Neuronal stem cell (in vitro differentiated cells): ENCODE measurements around the gene RGS12.

Experiments used
- DNase-seq: peaks from one replicate; pipeline ENCODE4 v3.0.0-alpha.2; 2013; ENCODE audit warnings: low spot score
- H2AFZ ChIP-seq: one replicate; pipeline ENCODE4 v1.6.1; 2013; ENCODE audit warnings: mild to moderate bottlenecking, low read length, inconsistent platforms
- H2AK5ac ChIP-seq: 2 replicates; pipeline ENCODE4 v1.6.1; 2013; ENCODE audit warnings: low read depth, mild to moderate bottlenecking, inconsistent platforms, low read length, moderate library complexity, mixed read lengths
- H2BK120ac ChIP-seq: 2 replicates; pipeline ENCODE4 v1.6.1; 2013; ENCODE audit warnings: low read depth, mild to moderate bottlenecking, inconsistent platforms, low read length, moderate library complexity, mixed read lengths
- H2BK12ac ChIP-seq: one replicate; pipeline ENCODE4 v1.6.1; 2013; ENCODE audit warnings: low read length, inconsistent platforms
- H2BK15ac ChIP-seq: 2 replicates; pipeline ENCODE4 v1.6.1; 2013; ENCODE audit warnings: mild to moderate bottlenecking, low read length, inconsistent platforms, mixed read lengths
- H2BK5ac ChIP-seq: one replicate; pipeline ENCODE4 v1.6.1; 2013; ENCODE audit warnings: inconsistent platforms, mild to moderate bottlenecking, low read length, moderate library complexity
- H3K14ac ChIP-seq: one replicate; pipeline ENCODE4 v1.6.1; 2013; ENCODE audit warnings: low read length, inconsistent platforms
- H3K18ac ChIP-seq: 2 replicates; pipeline ENCODE4 v1.6.1; 2013; ENCODE audit warnings: low read length, inconsistent platforms
- H3K23ac ChIP-seq: 2 replicates; pipeline ENCODE4 v1.6.1; 2013; ENCODE audit warnings: low read depth, mild to moderate bottlenecking, mixed read lengths, low read length, inconsistent platforms; ENCODE audit not compliant: poor library complexity
- H3K27ac ChIP-seq: replicated peaks from 3 replicates; pipeline ENCODE4 v1.5.1; 2013; ENCODE audit warnings: low read length, inconsistent platforms
- H3K27me3 ChIP-seq, 3 experiments: 2 replicates each; pipeline ENCODE4 v1.6.1; 2013; ENCODE audit warnings: low read length in 3 of 3, mild to moderate bottlenecking in 2 of 3, inconsistent platforms in 1 of 3, low read depth in 1 of 3, mixed read lengths in 1 of 3, moderate library complexity in 1 of 3; ENCODE audit not compliant: control insufficient read depth in 3 of 3, insufficient read depth in 3 of 3
- H3K36me3 ChIP-seq, 2 donors: replicated peaks in 1 of 2; 2 replicates each; pipeline ENCODE4 v1.6.1; 2013; ENCODE audit warnings: low read length in 2 of 2; ENCODE audit not compliant: control insufficient read depth in 2 of 2, insufficient read depth in 2 of 2
- H3K4ac ChIP-seq: 2 replicates; pipeline ENCODE4 v1.6.1; 2013; ENCODE audit warnings: inconsistent platforms, mild to moderate bottlenecking, low read length, moderate library complexity
- H3K4me1 ChIP-seq, 2 donors: 1 replicate in 1 of 2; 2 replicates in 1 of 2; pipeline ENCODE4 v1.6.1; 2013; ENCODE audit warnings: low read length in 2 of 2, low read depth in 1 of 2; ENCODE audit not compliant: control insufficient read depth in 2 of 2, insufficient read depth in 1 of 2
- H3K4me2 ChIP-seq: one replicate; pipeline ENCODE4 v1.6.1; 2013; ENCODE audit warnings: mild to moderate bottlenecking, low read length, inconsistent platforms; ENCODE audit not compliant: insufficient read depth, poor library complexity, severe bottlenecking
- H3K4me3 ChIP-seq, 2 donors: 2 replicates each; pipeline ENCODE4 v1.5.1; 2013; ENCODE audit warnings: low read length in 2 of 2, mild to moderate bottlenecking in 2 of 2, inconsistent platforms in 1 of 2, moderate library complexity in 1 of 2
- H3K79me1 ChIP-seq: one replicate; pipeline ENCODE4 v1.6.1; 2013; ENCODE audit warnings: low read depth, mild to moderate bottlenecking, inconsistent platforms, low read length, moderate library complexity
- H3K9ac ChIP-seq: one replicate; pipeline ENCODE4 v1.6.1; 2013; ENCODE audit warnings: mild to moderate bottlenecking, low read depth, low read length, inconsistent platforms; ENCODE audit not compliant: poor library complexity
- H3K9me3 ChIP-seq, 2 donors: replicated peaks in 1 of 2; 2 replicates each; pipeline versions ENCODE3 to v1.6.1; 2013; ENCODE audit warnings: low read length in 2 of 2, mild to moderate bottlenecking in 2 of 2, inconsistent platforms in 1 of 2, low read depth in 1 of 2, mixed read lengths in 1 of 2, moderate library complexity in 1 of 2; ENCODE audit not compliant: control insufficient read depth in 2 of 2, insufficient read depth in 1 of 2
- H4K8ac ChIP-seq: one replicate; pipeline ENCODE4 v1.6.1; 2013; ENCODE audit warnings: low read depth, mild to moderate bottlenecking, inconsistent platforms, low read length, moderate library complexity
- H4K91ac ChIP-seq: one replicate; pipeline ENCODE4 v1.6.1; 2013; ENCODE audit warnings: low read length, low read depth, mild to moderate bottlenecking, inconsistent platforms; ENCODE audit not compliant: poor library complexity
- WGBS, 2 donors: extraction: QIAGEN DNeasy Blood & Tissue Kit; methylation state at CpG; one replicate each; pipeline ENCODE4 v1.1.7; 2013; ENCODE audit warnings: missing lambda C conversion rate in 2 of 2, mixed read lengths in 1 of 2; ENCODE audit not compliant: insufficient read length in 2 of 2, insufficient replicate concordance in 1 of 2; ENCODE audit errors: extremely low coverage in 2 of 2; 5-methylcytosine and 5-hydroxymethylcytosine counted together

Gene RGS12

GRCh38 chr4:3245676-3246075, 47.1 kb upstream of the RGS12 start:
- peak overlapping the region; percentile 48 for H2BK5ac ChIP-seq
- no peak overlapping the region for H4K91ac ChIP-seq
- H2BK120ac ChIP-seq: no peak overlapping the region
- no peaks in the 10 kb centered on the region for H3K27me3 ChIP-seq
- H3K4ac ChIP-seq: no peak overlapping the region
- no peak overlapping the region for H3K14ac ChIP-seq
- peak overlapping the region; percentile 70 for H2AK5ac ChIP-seq
- no peak overlapping the region for H2AFZ ChIP-seq
- no peak overlapping the region for H3K4me3 ChIP-seq
- H3K9ac ChIP-seq: no peak overlapping the region
- H3K4me1 ChIP-seq: peaks cover 0 to 12% of the 10 kb centered on the region in 2 donors
- no peak overlapping the region for H3K27ac ChIP-seq
- no peak overlapping the region for H3K23ac ChIP-seq
- H3K36me3 ChIP-seq: peaks cover 10 to 35% of the 10 kb centered on the region in 2 donors
- H2BK15ac ChIP-seq: no peak overlapping the region
- no peaks in the 10 kb centered on the region for H3K9me3 ChIP-seq
- DNase-seq: no peak
- H3K4me2 ChIP-seq: no peak overlapping the region
- peaks cover 4% of the 10 kb centered on the region for H3K79me1 ChIP-seq
- no peak overlapping the region for H2BK12ac ChIP-seq
- WGBS, 2 donors: no CpG with 5 or more reads among the region's 6 CpGs
- no peak overlapping the region for H4K8ac ChIP-seq
- no peak overlapping the region for H3K18ac ChIP-seq

- no peak overlapping the region for H3K4me2 ChIP-seq
- H3K23ac ChIP-seq: peak overlapping the region; percentile 89
- no peak for DNase-seq
- no peak overlapping the region for H3K4me3 ChIP-seq
- H2AFZ ChIP-seq: no peak overlapping the region
- H2BK12ac ChIP-seq: no peak overlapping the region
- H2BK15ac ChIP-seq: no peak overlapping the region
- no peak overlapping the region for H3K14ac ChIP-seq
- no peak overlapping the region for H2BK120ac ChIP-seq
- no peak overlapping the region for H3K27ac ChIP-seq
- H3K36me3 ChIP-seq: peaks cover 2 to 24% of the 10 kb centered on the region in 2 donors
- H2BK5ac ChIP-seq: peak overlapping the region; percentile 48
- peaks cover 0 to 12% of the 10 kb centered on the region in 2 donors for H3K4me1 ChIP-seq
- H3K9me3 ChIP-seq: no peaks in the 10 kb centered on the region
- no peak overlapping the region for H4K91ac ChIP-seq
- no CpG with 5 or more reads among the region's 16 CpGs for WGBS, 2 donors
- H3K27me3 ChIP-seq: no peaks in the 10 kb centered on the region
- H3K18ac ChIP-seq: peak overlapping the region; percentile 66
- H3K9ac ChIP-seq: no peak overlapping the region
- peak overlapping the region; percentile 10 for H3K4ac ChIP-seq
- no peak overlapping the region for H4K8ac ChIP-seq
- H3K79me1 ChIP-seq: peaks cover 4% of the 10 kb centered on the region
- H2AK5ac ChIP-seq: peak overlapping the region; percentile 87
Measured at GRCh38 chr4:3246458-3247398, 46.1 kb upstream of the RGS12 start.

- H3K18ac ChIP-seq: peak overlapping the region; percentile 80
- no CpG with 5 or more reads among the region's 21 CpGs for WGBS, 2 donors
- no peak overlapping the region for H4K91ac ChIP-seq
- H3K79me1 ChIP-seq: peaks cover 2% of the 10 kb centered on the region
- peak overlapping the region; percentile 97 for H2AK5ac ChIP-seq
- no peak overlapping the region for H2BK120ac ChIP-seq
- no peak overlapping the region for H2BK15ac ChIP-seq
- peak overlapping the region in 1 of 2 donors; percentile 7 for H3K4me3 ChIP-seq
- H2BK12ac ChIP-seq: peak overlapping the region; percentile 30
- H2AFZ ChIP-seq: no peak overlapping the region
- H3K4me2 ChIP-seq: no peak overlapping the region
- DNase-seq: no peak
- H3K23ac ChIP-seq: peak overlapping the region; percentile 93
- H3K36me3 ChIP-seq: peaks cover 2 to 16% of the 10 kb centered on the region in 2 donors
- H3K14ac ChIP-seq: peak overlapping the region; percentile 94
- no peaks in the 10 kb centered on the region for H3K27me3 ChIP-seq
- peak overlapping the region; percentile 10 for H3K4ac ChIP-seq
- no peak overlapping the region for H4K8ac ChIP-seq
- no peaks in the 10 kb centered on the region for H3K9me3 ChIP-seq
- H3K27ac ChIP-seq: no peak overlapping the region
- H3K4me1 ChIP-seq: peaks cover 0 to 12% of the 10 kb centered on the region in 2 donors
- no peak overlapping the region for H3K9ac ChIP-seq
- H2BK5ac ChIP-seq: peak overlapping the region; percentile 66
Measured at GRCh38 chr4:3247399-3248177, 45.2 kb upstream of the RGS12 start.

- no peak overlapping the region for H3K27ac ChIP-seq
- no CpG with 5 or more reads among the region's 14 CpGs for WGBS, 2 donors
Measured at GRCh38 chr4:3248178-3248480, 44.7 kb upstream of the RGS12 start.

More at GRCh38 chr4:3248178-3248480, 44.7 kb upstream of the RGS12 start:
- H3K18ac ChIP-seq: peak overlapping the region; percentile 80
- peaks cover 2% of the 10 kb centered on the region for H3K79me1 ChIP-seq
- peak overlapping the region; percentile 97 for H2AK5ac ChIP-seq
- H3K9ac ChIP-seq: peak overlapping the region; percentile 21
- H2AFZ ChIP-seq: peak overlapping the region; percentile 70
- no peak overlapping the region for H3K4me3 ChIP-seq
- peak overlapping the region; percentile 66 for H2BK5ac ChIP-seq
- H3K4me1 ChIP-seq: peaks cover 0 to 12% of the 10 kb centered on the region in 2 donors
- no peak for DNase-seq
- no peak overlapping the region for H2BK15ac ChIP-seq
- H4K8ac ChIP-seq: no peak overlapping the region
- no peak overlapping the region for H2BK120ac ChIP-seq
- no peak overlapping the region for H3K4me2 ChIP-seq
- H3K9me3 ChIP-seq: no peaks in the 10 kb centered on the region
- peak overlapping the region; percentile 99 for H3K14ac ChIP-seq
- no peak overlapping the region for H4K91ac ChIP-seq
- no peak overlapping the region for H3K4ac ChIP-seq
- H2BK12ac ChIP-seq: peak overlapping the region; percentile 41
- no peaks in the 10 kb centered on the region for H3K27me3 ChIP-seq
- peak overlapping the region; percentile 93 for H3K23ac ChIP-seq
- peaks cover 2 to 12% of the 10 kb centered on the region in 2 donors for H3K36me3 ChIP-seq
